ENCODE data around the gene VPS37B.

DNA sequence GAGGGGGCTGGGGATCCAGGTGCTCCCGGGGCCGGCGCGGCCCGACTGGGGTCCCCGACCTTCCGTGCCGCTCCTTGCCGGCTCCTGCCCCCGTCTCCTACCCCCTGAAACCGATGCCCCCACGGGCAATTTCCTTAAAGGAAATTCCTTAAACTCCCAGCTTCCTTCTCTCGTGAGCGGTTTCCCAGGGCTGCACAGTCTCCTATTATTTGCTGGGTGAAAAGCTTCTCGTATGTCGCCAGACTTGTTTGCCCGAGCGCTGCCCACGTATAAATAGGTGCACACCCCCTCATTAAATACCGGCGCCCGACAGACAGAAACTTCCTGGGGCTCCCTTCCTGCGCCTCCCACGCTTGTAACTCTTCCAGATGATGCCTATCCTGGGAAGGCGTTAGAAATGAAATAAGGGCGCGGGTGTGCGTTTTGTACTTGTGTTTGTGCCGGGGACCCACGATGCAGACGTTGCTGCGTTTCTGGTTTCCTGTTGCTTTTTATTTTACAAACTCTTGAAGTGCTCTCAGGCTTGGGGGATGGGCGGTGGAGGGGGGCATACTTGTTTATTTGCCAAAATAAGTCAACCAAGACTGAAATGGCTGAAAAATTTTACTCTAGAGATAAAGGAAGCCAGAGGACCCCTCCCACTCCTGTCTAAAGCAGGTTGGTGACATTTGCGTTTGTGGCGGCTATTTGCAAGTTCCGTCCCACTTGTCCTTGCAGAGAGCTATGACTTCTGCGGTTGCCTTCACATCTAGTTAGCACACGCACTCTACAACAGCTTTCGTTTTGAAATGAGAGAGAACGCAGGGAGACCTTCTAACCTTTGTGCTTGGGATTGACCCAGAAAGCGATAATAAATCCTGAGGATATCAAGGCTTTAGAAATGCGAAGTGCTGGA is 59.6 kb downstream of the VPS37B start:
- TF ChIP-seq, protein P1, sequence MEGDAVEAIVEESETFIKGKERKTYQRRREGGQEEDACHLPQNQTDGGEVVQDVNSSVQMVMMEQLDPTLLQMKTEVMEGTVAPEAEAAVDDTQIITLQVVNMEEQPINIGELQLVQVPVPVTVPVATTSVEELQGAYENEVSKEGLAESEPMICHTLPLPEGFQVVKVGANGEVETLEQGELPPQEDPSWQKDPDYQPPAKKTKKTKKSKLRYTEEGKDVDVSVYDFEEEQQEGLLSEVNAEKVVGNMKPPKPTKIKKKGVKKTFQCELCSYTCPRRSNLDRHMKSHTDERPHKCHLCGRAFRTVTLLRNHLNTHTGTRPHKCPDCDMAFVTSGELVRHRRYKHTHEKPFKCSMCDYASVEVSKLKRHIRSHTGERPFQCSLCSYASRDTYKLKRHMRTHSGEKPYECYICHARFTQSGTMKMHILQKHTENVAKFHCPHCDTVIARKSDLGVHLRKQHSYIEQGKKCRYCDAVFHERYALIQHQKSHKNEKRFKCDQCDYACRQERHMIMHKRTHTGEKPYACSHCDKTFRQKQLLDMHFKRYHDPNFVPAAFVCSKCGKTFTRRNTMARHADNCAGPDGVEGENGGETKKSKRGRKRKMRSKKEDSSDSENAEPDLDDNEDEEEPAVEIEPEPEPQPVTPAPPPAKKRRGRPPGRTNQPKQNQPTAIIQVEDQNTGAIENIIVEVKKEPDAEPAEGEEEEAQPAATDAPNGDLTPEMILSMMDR (IDR thresholded peaks at IDR 0.05), result no peak
- no peak for TF ChIP-seq POLR2A (IDR thresholded peaks at IDR 0.05)
